H1 (cell line): Measurements from ENCODE around the gene OR6C65. TPM values are rescaled to one million over a fixed set of nuclear protein-coding genes. Genes with fewer than 3 reads are reported as not detected.

Experiments
- CTCF ChIA-PET: fragments of 300-600 bp; sonication (Branson Sonifier 250); formaldehyde crosslinking; loops from one replicate; lab custom pipeline; 2021; ENCODE audit not compliant: partially characterized antibody; lab: Charles Lee
- POLR2A ChIA-PET: fragments of 300-600 bp; sonication (Branson Sonifier 250); formaldehyde crosslinking; loops from one replicate; lab custom pipeline; 2021; ENCODE audit warnings: inconsistent platforms; ENCODE audit not compliant: partially characterized antibody; lab: Charles Lee
- DNase-seq, 2 experiments: peaks; one replicate each; pipeline versions ENCODE4 v3.0.0 to v3.0.0-alpha.2; 2010 to 2022; ENCODE audit warnings: low spot score in 2 of 2, low read depth in 1 of 2, mixed read lengths in 1 of 2
- FAIRE-seq: peaks from 2 replicates; lab custom pipeline; 2011; peaks lifted over from hg19 to GRCh38; lab: Jason Lieb, UNC
- H2AFZ ChIP-seq: 2 replicates; pipeline ENCODE4 v1.8.1; 2012; ENCODE audit warnings: low read length, inconsistent platforms
- H2AK5ac ChIP-seq: 2 replicates; pipeline ENCODE4 v1.6.1; 2013; ENCODE audit warnings: low read depth, low read length
- H2BK120ac ChIP-seq: replicated peaks from 2 replicates; pipeline ENCODE3; 2013; ENCODE audit warnings: low read depth, low read length, inconsistent platforms
- H2BK12ac ChIP-seq: 2 replicates; pipeline ENCODE4 v1.6.1; 2013; ENCODE audit warnings: low read depth, low read length
- H2BK15ac ChIP-seq: 2 replicates; pipeline ENCODE4 v1.6.1; 2013; ENCODE audit warnings: low read length
- H2BK20ac ChIP-seq: 2 replicates; pipeline ENCODE4 v1.6.1; 2013; ENCODE audit warnings: low read length
- H2BK5ac ChIP-seq: 2 replicates; pipeline ENCODE4 v1.6.1; 2013; ENCODE audit warnings: low read depth, low read length
- H3K14ac ChIP-seq: 2 replicates; pipeline ENCODE4 v1.6.1; 2013; ENCODE audit warnings: inconsistent platforms; ENCODE audit not compliant: insufficient read length
- H3K18ac ChIP-seq: 2 replicates; pipeline ENCODE4 v1.6.1; 2013; ENCODE audit warnings: low read length; ENCODE audit errors: extremely low read depth
- H3K23ac ChIP-seq: 2 replicates; pipeline ENCODE4 v1.6.1; 2013; ENCODE audit warnings: inconsistent platforms; ENCODE audit not compliant: insufficient read length
- H3K23me2 ChIP-seq: 2 replicates; pipeline ENCODE4 v1.6.1; 2013; ENCODE audit warnings: low read depth, low read length
- H3K27ac ChIP-seq: 2 replicates; pipeline ENCODE4 v1.6.1; 2011; ENCODE audit warnings: low read depth, low read length, inconsistent platforms
- H3K27me3 ChIP-seq, 4 experiments: replicated peaks in 1 of 4; 1 replicate in 1 of 4; 2 replicates in 3 of 4; pipeline versions ENCODE4 v1.6.1 to v1.8.1; 2011 to 2013; ENCODE audit warnings: low read length in 3 of 4, mild to moderate bottlenecking in 3 of 4, inconsistent platforms in 2 of 4, mixed read lengths in 2 of 4, moderate library complexity in 1 of 4; ENCODE audit not compliant: control insufficient read depth in 3 of 4, insufficient read depth in 3 of 4; ENCODE audit errors: extremely low read depth in 1 of 4
- H3K36me3 ChIP-seq, 4 experiments: 2 replicates each; pipeline versions ENCODE4 v1.6.1 to v1.8.1; 2011 to 2013; ENCODE audit warnings: mild to moderate bottlenecking in 4 of 4, low read length in 3 of 4, moderate library complexity in 2 of 4, control low read depth in 1 of 4, inconsistent platforms in 1 of 4; ENCODE audit not compliant: insufficient read depth in 4 of 4, control insufficient read depth in 2 of 4
- H3K4ac ChIP-seq: replicated peaks from 2 replicates; pipeline ENCODE3; 2013; ENCODE audit warnings: low read length, low read depth, mixed read lengths, inconsistent platforms; ENCODE audit not compliant: insufficient read length
- H3K4me1 ChIP-seq, 4 experiments: replicated peaks in 1 of 4; 1 replicate in 1 of 4; 2 replicates in 3 of 4; pipeline versions ENCODE4 v1.6.1 to v1.8.1; 2011 to 2013; ENCODE audit warnings: low read length in 3 of 4, inconsistent platforms in 2 of 4, mixed read lengths in 1 of 4; ENCODE audit not compliant: insufficient read depth in 4 of 4, control insufficient read depth in 3 of 4
- H3K4me2 ChIP-seq, 2 experiments: 2 replicates each; pipeline versions ENCODE4 v1.6.1 to v1.8.1; 2011 to 2013; ENCODE audit warnings: low read depth in 2 of 2, low read length in 2 of 2, control low read depth in 1 of 2, inconsistent platforms in 1 of 2, mild to moderate bottlenecking in 1 of 2; ENCODE audit not compliant: insufficient read depth in 1 of 2
- H3K4me3 ChIP-seq, 4 experiments: fragments of 200-600, 300-600 bp in 1 of 4; sonication (generic), shearing (Covaris generic), sonication (Bioruptor Twin) in 1 of 4; 2 replicates each; pipeline versions ENCODE4 v1.5.1 to v1.8.1; 2011 to 2016; ENCODE audit warnings: low read length in 4 of 4, low read depth in 3 of 4, control low read depth in 2 of 4, inconsistent platforms in 2 of 4, mild to moderate bottlenecking in 2 of 4, mixed read lengths in 1 of 4, moderate library complexity in 1 of 4; ENCODE audit not compliant: insufficient read depth in 2 of 4; ENCODE audit errors: extremely low read depth in 1 of 4
- H3K56ac ChIP-seq: replicated peaks from 2 replicates; pipeline ENCODE3; 2013; ENCODE audit warnings: low read depth, mild to moderate bottlenecking, mixed read lengths, low read length, inconsistent platforms; ENCODE audit not compliant: insufficient read length
- H3K79me1 ChIP-seq: 2 replicates; pipeline ENCODE4 v1.6.1; 2013; ENCODE audit warnings: low read depth, low read length, control low read depth
- H3K79me2 ChIP-seq, 2 experiments: 2 replicates each; pipeline versions ENCODE4 v1.6.1 to v1.8.1; 2012 to 2013; ENCODE audit warnings: low read length in 2 of 2, mild to moderate bottlenecking in 2 of 2, inconsistent platforms in 1 of 2; ENCODE audit not compliant: insufficient read depth in 2 of 2, control insufficient read depth in 1 of 2
- H3K9ac ChIP-seq, 4 experiments: replicated peaks in 1 of 4; 1 replicate in 1 of 4; 2 replicates in 3 of 4; pipeline versions ENCODE4 v1.6.1 to v1.8.1; 2011 to 2013; ENCODE audit warnings: low read depth in 3 of 4, low read length in 3 of 4, control low read depth in 2 of 4, mild to moderate bottlenecking in 2 of 4, moderate library complexity in 2 of 4, inconsistent platforms in 1 of 4; ENCODE audit errors: extremely low read depth in 1 of 4
- H3K9me3 ChIP-seq, 2 experiments: 2 replicates each; pipeline versions ENCODE4 v1.6.1 to v1.8.1; 2012 to 2013; ENCODE audit warnings: mild to moderate bottlenecking in 2 of 2, moderate library complexity in 2 of 2, control low read depth in 1 of 2, inconsistent platforms in 1 of 2, low read depth in 1 of 2, low read length in 1 of 2, mixed read lengths in 1 of 2; ENCODE audit not compliant: insufficient read depth in 2 of 2
- H4K20me1 ChIP-seq, 2 experiments: replicated peaks in 1 of 2; 2 replicates each; pipeline versions ENCODE3 to v1.8.1; 2011 to 2013; ENCODE audit warnings: inconsistent platforms in 2 of 2, low read length in 2 of 2, mild to moderate bottlenecking in 1 of 2; ENCODE audit not compliant: insufficient read depth in 2 of 2, control insufficient read depth in 1 of 2
- H4K5ac ChIP-seq: 2 replicates; pipeline ENCODE4 v1.6.1; 2013; ENCODE audit warnings: low read length, low read depth, mixed read lengths, inconsistent platforms; ENCODE audit not compliant: insufficient read length
- H4K8ac ChIP-seq: 2 replicates; pipeline ENCODE4 v1.8.0; 2013; ENCODE audit warnings: mild to moderate bottlenecking, moderate library complexity, low read length, inconsistent platforms; ENCODE audit not compliant: insufficient read depth; ENCODE audit errors: extremely low read depth
- H4K91ac ChIP-seq: replicated peaks from 2 replicates; pipeline ENCODE3; 2013; ENCODE audit warnings: low read length, mixed read lengths, inconsistent platforms; ENCODE audit not compliant: insufficient read length
- EP300 ChIP-seq, 2 experiments: IDR thresholded peaks; 1 replicate in 1 of 2; 2 replicates in 1 of 2; pipeline ENCODE4 v1.6.1; 2011 to 2012; ENCODE audit warnings: low read depth in 2 of 2, low read length in 2 of 2, mild to moderate bottlenecking in 2 of 2, borderline replicate concordance in 1 of 2, inconsistent platforms in 1 of 2, moderate library complexity in 1 of 2
- FOSL1 ChIP-seq: IDR thresholded peaks from 2 replicates; pipeline ENCODE4 v1.6.1; 2011; ENCODE audit warnings: mild to moderate bottlenecking, low read depth, low read length, moderate library complexity; ENCODE audit not compliant: insufficient read depth
- GTF2F1 ChIP-seq: IDR thresholded peaks from 2 replicates; pipeline ENCODE4 v1.6.1; 2012; ENCODE audit warnings: low read depth, low read length, improper control_type of control experiment, borderline replicate concordance
- POLR2A ChIP-seq, 2 experiments: IDR thresholded peaks; 1 replicate in 1 of 2; 2 replicates in 1 of 2; pipeline ENCODE4 v1.6.1; 2011; ENCODE audit warnings: low read depth in 2 of 2, low read length in 2 of 2, mild to moderate bottlenecking in 2 of 2; ENCODE audit errors: control extremely low read depth in 1 of 2
- RNF2 ChIP-seq: fragments of 200-900, 300-1000 bp; sonication (generic); IDR thresholded peaks from 2 replicates; pipeline ENCODE4 v1.7.1; 2016; ENCODE audit warnings: borderline replicate concordance, low read depth, mild to moderate bottlenecking, antibody characterized with exemption, low read length; ENCODE audit not compliant: poor library complexity, severe bottlenecking; ENCODE audit errors: missing control alignments
- SRF ChIP-seq: IDR thresholded peaks from 2 replicates; pipeline ENCODE4 v1.6.1; 2011; ENCODE audit warnings: mild to moderate bottlenecking, low read depth, low read length, moderate library complexity
- WGBS, 2 experiments: shearing (Covaris generic) in 1 of 2; methylation state at CpG; one replicate each; pipeline versions ENCODE4 v1.1.6 to v1.1.7; 2013 to 2015; ENCODE audit warnings: low lambda C conversion rate in 2 of 2, mixed read lengths in 2 of 2, inconsistent platforms in 1 of 2, low coverage in 1 of 2, missing lambda C conversion rate in 1 of 2; ENCODE audit not compliant: insufficient replicate concordance in 2 of 2, insufficient coverage in 1 of 2, insufficient read length in 1 of 2; ENCODE audit errors: extremely low coverage in 1 of 2, missing lambda C conversion rate in 1 of 2; 5-methylcytosine and 5-hydroxymethylcytosine counted together
- polyA plus RNA-seq, 7 experiments: library from polyadenylated mRNA; depleted of rRNA in 3 of 7; stranded (reverse) in 5 of 7; unstranded in 2 of 7; fragments of >200 nt in 5 of 7; fragments of 200-250 nt in 2 of 7; gene quantifications; 1 replicate in 5 of 7; 2 replicates in 1 of 7; 4 replicates in 1 of 7; pipeline versions ENCODE4 v1.2.1 to v1.2.3, GENCODE V29; 2011 to 2013; ENCODE audit warnings: missing spikeins in 2 of 7, mixed read lengths in 2 of 7
- total RNA-seq: library from RNA; stranded (reverse); fragmentation: NEBNext Ultra II Directional; extraction: Animal tissue kit (Norgen Biotek cat#: 25700); gene quantifications from 2 replicates; pipeline ENCODE4 v1.2.1, GENCODE V29; 2021

OR6C65 gene
- total and polyA plus RNA-seq, 2 of the 8 experiments (the other 6 are each of a cell fraction or from before 2014, with no cell fraction given), result not detected

- H2AFZ ChIP-seq, result no peak overlapping the region
- H3K4me3 ChIP-seq, result no peak overlapping the region
- WGBS, 2 experiments, result 96% methylated on average over 1 of the region's 1 CpG; no CpG with 5 or more reads in 1 of the 2 experiments
- H3K9me3 ChIP-seq, result no peaks in the 10 kb centered on the region
- no peak overlapping the region for H2BK12ac ChIP-seq
- POLR2A ChIA-PET, result no interaction called here
- H3K18ac ChIP-seq, result no peak overlapping the region
- no peak overlapping the region for H2BK120ac ChIP-seq
- DNase-seq (no peak), FAIRE-seq (no peak)
- no peaks in the 10 kb centered on the region for H3K4me1 ChIP-seq
- CTCF ChIA-PET, result no interaction called here
- no peaks in the 10 kb centered on the region for H3K23me2 ChIP-seq
- no peaks in the 10 kb centered on the region for H3K79me1 ChIP-seq
- H3K27me3 ChIP-seq, result no peaks in the 10 kb centered on the region
- no peak overlapping the region for H3K56ac ChIP-seq
- no peak overlapping the region for H3K4me2 ChIP-seq
- no peak overlapping the region for H3K9ac ChIP-seq
- H3K23ac ChIP-seq, result no peak overlapping the region
- no peak overlapping the region for H2BK20ac ChIP-seq
- no peaks in the 10 kb centered on the region for H4K20me1 ChIP-seq
- no peak overlapping the region for H3K27ac ChIP-seq
- H3K14ac ChIP-seq, result no peak overlapping the region
- H4K8ac ChIP-seq, result no peak overlapping the region
- H3K36me3 ChIP-seq, result no peaks in the 10 kb centered on the region
- H2BK15ac ChIP-seq, result no peak overlapping the region
- H2BK5ac ChIP-seq, result no peak overlapping the region
- H4K91ac ChIP-seq, result no peak overlapping the region
- H2AK5ac ChIP-seq, result no peak overlapping the region
- H4K5ac ChIP-seq, result no peak overlapping the region
- H3K4ac ChIP-seq, result no peak overlapping the region
- H3K79me2 ChIP-seq, result no peaks in the 10 kb centered on the region
- TF ChIP-seq SRF, result no peak
- no peak for TF ChIP-seq EP300 (IDR thresholded peaks at IDR 0.05; ENCODE audit: borderline replicate concordance in 1 of 2, low read depth in 2 of 2, low read length in 2 of 2)
- TF ChIP-seq RNF2, result no peak
- no peak for TF ChIP-seq GTF2F1
- no peak for TF ChIP-seq FOSL1
- TF ChIP-seq POLR2A (IDR thresholded peaks at IDR 0.05; ENCODE audit: control extremely low read depth in 1 of 2, low read depth in 2 of 2, low read length in 2 of 2), result no peak
Observed at GRCh38 chr12:55396326-55396725, 4.0 kb upstream of the OR6C65 start.
